PFSK-1 (cell line): ENCODE measurements around the gene MGMT.

Experiments used
- FOXP2 ChIP-seq: optimal IDR thresholded peaks from 2 replicates; pipeline ENCODE3; 2011; ENCODE audit warnings: borderline replicate concordance, control low read depth, inconsistent platforms; ENCODE audit not compliant: insufficient read depth; ENCODE audit errors: extremely low read length, extremely low read depth
- REST ChIP-seq, 2 experiments: IDR thresholded peaks; 2 replicates each; pipeline versions ENCODE4 v1.6.1 to v1.8.0; 2011 to 2012; ENCODE audit warnings: low read depth in 2 of 2, low read length in 2 of 2, control low read depth in 1 of 2, inconsistent platforms in 1 of 2, mild to moderate bottlenecking in 1 of 2, moderate library complexity in 1 of 2; ENCODE audit not compliant: insufficient read depth in 1 of 2

DNA sequence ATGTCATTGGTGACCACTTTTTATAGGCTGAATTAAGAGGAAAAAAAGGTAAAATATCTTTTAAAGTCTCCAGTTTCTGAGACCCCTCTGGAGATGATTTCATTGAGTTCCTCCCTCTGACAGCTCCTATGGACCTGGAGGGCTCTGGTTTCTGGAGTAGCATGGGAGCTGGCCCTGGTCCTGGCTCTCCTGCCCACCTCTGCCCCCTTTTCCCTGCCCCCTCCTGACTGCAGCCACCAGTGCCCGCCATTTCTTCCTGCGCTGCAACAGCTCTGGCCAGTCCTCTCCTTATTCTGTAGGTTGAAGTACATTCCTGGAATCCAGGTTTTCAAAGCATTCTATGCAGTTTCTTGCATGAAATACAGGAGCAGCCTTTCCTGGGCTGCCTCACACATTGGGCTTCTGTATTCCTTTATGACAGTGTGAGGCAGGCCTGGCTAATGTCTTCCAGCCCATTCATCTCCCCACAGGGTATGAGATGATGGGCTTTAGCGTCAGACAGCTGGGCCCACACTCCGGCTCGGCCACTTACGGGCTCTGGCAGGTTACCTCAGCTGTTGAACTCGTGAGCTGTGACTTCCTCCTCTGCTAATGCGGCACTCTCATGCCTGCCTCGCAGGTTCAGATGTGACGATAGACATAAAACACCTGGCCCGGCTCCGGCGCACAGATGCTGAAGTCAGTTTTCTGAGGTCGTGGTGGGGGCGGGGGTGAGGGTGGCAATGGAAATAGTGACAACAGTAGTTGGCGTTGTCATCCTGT, 101.7 kb downstream of the MGMT start:
- no peak for TF ChIP-seq FOXP2
- no peak for TF ChIP-seq REST (IDR thresholded peaks at IDR 0.05; ENCODE audit: insufficient read depth in 1 of 2, low read depth in 2 of 2, low read length in 2 of 2)
